HCT116 (cell line): ENCODE measurements around the gene CDH4. TPM values are rescaled to one million over a fixed set of nuclear protein-coding genes. Genes with fewer than 3 reads are reported as not detected.

Experiments
- ATAC-seq: fragments of 200-7000 bp; cut with Tn5 transposase; 2 replicates; pipeline ENCODE4 v1.9.1; 2020; ENCODE audit warnings: mild to moderate bottlenecking, moderate library complexity
- BruUV-seq: library from RNA; stranded (reverse); fragments of 400-500 nt; replicated peaks from 2 replicates; lab custom pipeline; 2021; lab: Mats Ljungman, UMichigan
- CTCF ChIA-PET: fragments of 300-600 bp; sonication (Branson Sonifier 250); formaldehyde crosslinking; loops from one replicate; lab custom pipeline; 2021; ENCODE audit warnings: antibody characterized with exemption; lab: Charles Lee
- POLR2A ChIA-PET: fragments of 300-600, 350-600 bp; sonication (Branson Sonifier 250); formaldehyde crosslinking; loops from one replicate; lab custom pipeline; 2021; ENCODE audit warnings: antibody characterized with exemption; lab: Charles Lee
- RAD21 ChIA-PET, 2 experiments: fragments of 300-600 bp; sonication (Branson Sonifier 250); formaldehyde crosslinking; loops; one replicate each; lab custom pipeline; 2023; ENCODE audit warnings: low total read pairs in 2 of 2; ENCODE audit not compliant: uncharacterized antibody in 2 of 2, unreplicated experiment in 2 of 2, low non-redundant PET in 1 of 2; lab: Charles Lee
- DNase-seq: peaks from one replicate; pipeline ENCODE4 v3.0.0-alpha.2; 2010; ENCODE audit warnings: low read depth, low spot score
- H2AFZ ChIP-seq: fragments of 200-600 bp; shearing (Covaris generic), sonication (generic); 2 replicates; pipeline ENCODE4 v1.6.1; 2017; ENCODE audit warnings: low read depth, mixed run types, mixed read lengths, antibody characterized with exemption, low read length; ENCODE audit not compliant: poor library complexity, severe bottlenecking
- H3K27ac ChIP-seq: 2 replicates; pipeline ENCODE4 v1.5.1; 2012; ENCODE audit warnings: low read depth, low read length
- H3K27me3 ChIP-seq: fragments of 200-600 bp; sonication (generic); 2 replicates; pipeline ENCODE4 v1.6.1; 2016; ENCODE audit warnings: mixed run types, low read length, mixed read lengths; ENCODE audit not compliant: insufficient read depth
- H3K36me3 ChIP-seq, 2 experiments: fragments of 200-500 bp in 1 of 2; fragments of 200-600 bp in 1 of 2; sonication (Bioruptor generic) in 1 of 2; sonication (generic) in 1 of 2; 2 replicates each; pipeline versions ENCODE4 v1.5.1 to v1.6.1; 2014 to 2016; ENCODE audit warnings: low read length in 2 of 2, inconsistent platforms in 1 of 2, mixed read lengths in 1 of 2, mixed run types in 1 of 2; ENCODE audit not compliant: insufficient read depth in 2 of 2, control insufficient read depth in 1 of 2
- H3K4me1 ChIP-seq, 2 experiments: fragments of 200-600 bp in 1 of 2; sonication (generic) in 1 of 2; 2 replicates each; pipeline versions ENCODE4 v1.5.1 to v1.6.1; 2012 to 2017; ENCODE audit warnings: low read length in 2 of 2, inconsistent platforms in 1 of 2, mild to moderate bottlenecking in 1 of 2, mixed read lengths in 1 of 2, mixed run types in 1 of 2, moderate library complexity in 1 of 2; ENCODE audit not compliant: insufficient read depth in 2 of 2, control insufficient read depth in 1 of 2
- H3K4me2 ChIP-seq: fragments of 200-600 bp; sonication (generic); 2 replicates; pipeline ENCODE4 v1.6.1; 2017; ENCODE audit warnings: mixed run types, low read length, mixed read lengths
- H3K4me3 ChIP-seq, 2 experiments: fragments of 200-600 bp in 1 of 2; sonication (generic) in 1 of 2; replicated peaks in 1 of 2; 2 replicates each; pipeline ENCODE4 v1.5.1; 2011 to 2016; ENCODE audit warnings: low read length in 2 of 2, control low read depth in 1 of 2, low read depth in 1 of 2, mild to moderate bottlenecking in 1 of 2, mixed read lengths in 1 of 2, mixed run types in 1 of 2
- H3K79me2 ChIP-seq: fragments of 200-600 bp; sonication (generic); 2 replicates; pipeline ENCODE4 v1.6.1; 2017; ENCODE audit warnings: mild to moderate bottlenecking, mixed run types, low read length, moderate library complexity, mixed read lengths; ENCODE audit not compliant: insufficient read depth
- H3K9ac ChIP-seq: fragments of 200-600 bp; sonication (generic); 2 replicates; pipeline ENCODE4 v1.6.1; 2016; ENCODE audit warnings: low read length, mixed read lengths
- H3K9me2 ChIP-seq: fragments of 200-600 bp; sonication (generic), shearing (Covaris generic); 2 replicates; pipeline ENCODE4 v1.6.1; 2017; ENCODE audit warnings: mixed run types, mild to moderate bottlenecking, moderate library complexity; ENCODE audit not compliant: insufficient read depth
- H3K9me3 ChIP-seq, 2 experiments: fragments of 200-500 bp in 1 of 2; fragments of 200-600 bp in 1 of 2; sonication (Bioruptor generic) in 1 of 2; sonication (generic) in 1 of 2; 2 replicates each; pipeline ENCODE4 v1.6.1; 2014 to 2017; ENCODE audit warnings: low read length in 2 of 2, mixed read lengths in 2 of 2, inconsistent platforms in 1 of 2, low read depth in 1 of 2, mild to moderate bottlenecking in 1 of 2, mixed run types in 1 of 2, moderate library complexity in 1 of 2; ENCODE audit not compliant: control insufficient read depth in 1 of 2, insufficient read depth in 1 of 2
- H4K20me1 ChIP-seq: fragments of 200-600 bp; sonication (generic), shearing (Covaris generic); 2 replicates; pipeline ENCODE4 v1.6.1; 2017; ENCODE audit warnings: mixed run types, mild to moderate bottlenecking, moderate library complexity; ENCODE audit not compliant: insufficient read depth
- ATF3 ChIP-seq: IDR thresholded peaks from 2 replicates; pipeline ENCODE4 v1.6.1; 2012
- CBX3 ChIP-seq: IDR thresholded peaks from 2 replicates; pipeline ENCODE4 v1.6.1; 2012; ENCODE audit warnings: low read depth
- CEBPB ChIP-seq: IDR thresholded peaks from 2 replicates; pipeline ENCODE4 v1.6.1; 2012; ENCODE audit warnings: low read depth
- CTCF ChIP-seq, 3 experiments: fragments of 200-600 bp in 1 of 3; sonication (generic) in 1 of 3; IDR thresholded peaks in 2 of 3; conservative IDR thresholded peaks in 1 of 3; 2 replicates each; pipeline ENCODE4 v1.5.1; 2012 to 2017; ENCODE audit warnings: low read depth in 2 of 3, low read length in 2 of 3, antibody characterized with exemption in 1 of 3, borderline replicate concordance in 1 of 3, control low read depth in 1 of 3, mild to moderate bottlenecking in 1 of 3, mixed read lengths in 1 of 3, mixed run types in 1 of 3, moderate library complexity in 1 of 3; ENCODE audit not compliant: insufficient read depth in 1 of 3
- ELF1 ChIP-seq: IDR thresholded peaks from 2 replicates; pipeline ENCODE4 v1.6.1; 2012; ENCODE audit warnings: low read depth, borderline replicate concordance
- EZH2 ChIP-seq: fragments of 200-600 bp; sonication (generic); IDR thresholded peaks from 2 replicates; pipeline ENCODE4 v1.6.1; 2017; ENCODE audit warnings: antibody characterized with exemption, mixed run types
- EZH2phosphoT487 ChIP-seq: fragments of 200-600 bp; IDR thresholded peaks from 2 replicates; pipeline ENCODE4 v1.6.1; 2018; ENCODE audit warnings: antibody characterized with exemption, borderline replicate concordance
- FOSL1 ChIP-seq: IDR thresholded peaks from 2 replicates; pipeline ENCODE4 v1.6.1; 2012; ENCODE audit warnings: low read depth
- JUND ChIP-seq: IDR thresholded peaks from 2 replicates; pipeline ENCODE4 v1.6.1; 2012
- POLR2A ChIP-seq: IDR thresholded peaks from 2 replicates; pipeline ENCODE4 v1.7.0; 2011; ENCODE audit warnings: borderline replicate concordance; ENCODE audit not compliant: insufficient read depth, insufficient read length; ENCODE audit errors: extremely low read depth
- SP1 ChIP-seq: IDR thresholded peaks from 2 replicates; pipeline ENCODE4 v1.6.1; 2012; ENCODE audit warnings: low read depth
- SRF ChIP-seq: IDR thresholded peaks from 2 replicates; pipeline ENCODE4 v1.6.1; 2012; ENCODE audit warnings: low read depth
- TCF7L2 ChIP-seq: IDR thresholded peaks from 2 replicates; pipeline ENCODE4 v1.7.0; 2011; ENCODE audit warnings: borderline replicate concordance, inconsistent platforms; ENCODE audit not compliant: insufficient read depth, insufficient read length; ENCODE audit errors: extremely low read depth
- YY1 ChIP-seq: IDR thresholded peaks from 2 replicates; pipeline ENCODE4 v1.6.1; 2011; ENCODE audit warnings: low read length, low read depth, moderate library complexity, mild to moderate bottlenecking; ENCODE audit not compliant: insufficient replicate concordance; ENCODE audit errors: extremely low read depth
- ZBTB33 ChIP-seq: IDR thresholded peaks from 2 replicates; pipeline ENCODE4 v1.6.1; 2011; ENCODE audit warnings: mild to moderate bottlenecking, low read length, moderate library complexity; ENCODE audit not compliant: insufficient replicate concordance; ENCODE audit errors: extremely low read depth
- ZFX ChIP-seq: fragments of 450-650 bp; IDR thresholded peaks from 2 replicates; pipeline ENCODE4 v1.6.1; 2017
- ZNF274 ChIP-seq: fragments of 200-500 bp; sonication (Bioruptor generic); IDR thresholded peaks from 2 replicates; pipeline ENCODE4 v1.6.1; 2014; ENCODE audit warnings: mild to moderate bottlenecking, low read depth, low read length, inconsistent platforms
- intact Hi-C: fragments of 100-400 bp; cut with micrococcal nuclease; formaldehyde crosslinking; loops from 2 replicates; pipeline ENCODE4 v1.10.0; 2022
- total RNA-seq: library from RNA; stranded (reverse); gene quantifications from one replicate; pipeline ENCODE4 v1.2.1, GENCODE V29; 2021; ENCODE audit not compliant: unreplicated experiment
- TF ChIP-seq, protein P1 (sequence below): IDR thresholded peaks from 2 replicates; pipeline ENCODE4 v1.6.1; 2012

Gene CDH4
- total RNA-seq, 1 experiment from 2014 or later, result not detected

DNA sequence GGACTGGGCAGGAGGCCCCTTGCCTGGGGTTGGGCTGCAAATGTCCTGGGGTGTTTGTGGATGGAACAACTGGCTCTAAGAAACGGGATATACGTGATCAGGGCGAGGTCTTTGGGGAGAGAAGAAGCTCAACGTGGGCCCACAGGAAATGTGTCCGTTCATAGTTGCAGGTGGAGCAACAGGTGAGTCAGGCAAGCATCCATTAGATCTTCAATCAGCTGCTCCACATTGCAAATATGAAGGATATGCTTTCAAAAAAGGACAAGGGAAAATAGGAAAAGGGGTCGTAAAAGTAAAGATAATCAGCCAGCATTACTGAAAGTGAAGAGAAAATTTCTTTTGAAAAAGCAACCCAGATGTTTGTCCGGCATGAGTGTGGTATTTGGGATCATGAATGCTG lies 251.0 kb downstream of the CDH4 start:
- Histone ChIP-seq H2AFZ (no peak overlapping the region), H4K20me1 (no peaks in the 10 kb centered on the region), H3K27me3 (peaks cover 10% of the 10 kb centered on the region; the same call in 1 of the 2 replicates), H3K36me3 (no peaks in the 10 kb centered on the region), H3K9me2 (no peaks in the 10 kb centered on the region), H3K4me2 (no peak overlapping the region), H3K9me3 (no peaks in the 10 kb centered on the region), H3K4me3 (no peak overlapping the region), H3K4me1 (no peaks in the 10 kb centered on the region), H3K9ac (no peak overlapping the region), H3K79me2 (no peaks in the 10 kb centered on the region), H3K27ac (no peak overlapping the region)
- BruUV-seq, result no TSS peak
- POLR2A ChIA-PET, result no interaction called here
- no peak for ATAC-seq
- intact Hi-C loops, result no loop called here
- TF ChIP-seq SRF (no peak), EZH2phosphoT487 (no peak), JUND (no peak), CEBPB (no peak), YY1 (no peak), CTCF (IDR thresholded peaks at IDR 0.05 in 2 of 3, conservative IDR thresholded peaks at IDR 0.05 in 1 of 3; ENCODE audit: borderline replicate concordance in 1 of 3, insufficient read depth in 1 of 3, low read depth in 2 of 3, low read length in 2 of 3) (no peak), TCF7L2 (no peak), EZH2 (no peak), CBX3 (no peak), POLR2A (no peak), ZNF274 (no peak), FOSL1 (no peak), ZBTB33 (no peak), ELF1 (no peak), SP1 (no peak), ATF3 (no peak), ZFX (no peak)
- TF ChIP-seq, protein P1, sequence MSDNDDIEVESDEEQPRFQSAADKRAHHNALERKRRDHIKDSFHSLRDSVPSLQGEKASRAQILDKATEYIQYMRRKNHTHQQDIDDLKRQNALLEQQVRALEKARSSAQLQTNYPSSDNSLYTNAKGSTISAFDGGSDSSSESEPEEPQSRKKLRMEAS, result no peak
- DNase-seq, result no peak
- CTCF ChIA-PET, result no interaction called here
- RAD21 ChIA-PET, result no interaction called here
